ENCODE measurements around the gene DOK3. TPM values are rescaled to one million over a fixed set of nuclear protein-coding genes. Genes with fewer than 3 reads are reported as not detected.

DOK3 gene
- total RNA-seq, 1 donor from 2014 or later, result 3.0 TPM

GRCh38 chr5:177465044-177465443 lies 44.6 kb downstream of the DOK3 start:
- DNase-seq, result no peak

- no peak for DNase-seq
Observed at GRCh38 chr5:177462021-177462670, 47.5 kb downstream of the DOK3 start.

GRCh38 chr5:177459819-177460628 lies 49.6 kb downstream of the DOK3 start:
- no peak for DNase-seq

- no peak for DNase-seq
Observed at GRCh38 chr5:177459357-177459756, 50.3 kb downstream of the DOK3 start.

- peak; percentile 56 for DNase-seq
Observed at GRCh38 chr5:177458912-177459350, 50.7 kb downstream of the DOK3 start.

GRCh38 chr5:177457852-177458681 lies 51.6 kb downstream of the DOK3 start:
- DNase-seq, result no peak

- peak; percentile 89 for DNase-seq
Observed at GRCh38 chr5:177456976-177457851, 52.4 kb downstream of the DOK3 start.

GRCh38 chr5:177456591-177456964 lies 53.0 kb downstream of the DOK3 start:
- DNase-seq, result no peak

GRCh38 chr5:177455661-177456590 lies 53.7 kb downstream of the DOK3 start:
- peak; percentile 73 for DNase-seq

- peak; percentile 62 for DNase-seq
Observed at GRCh38 chr5:177455036-177455660, 54.5 kb downstream of the DOK3 start.

GRCh38 chr5:177454397-177455035 lies 55.1 kb downstream of the DOK3 start:
- peak; percentile 79 for DNase-seq

GRCh38 chr5:177453852-177454396 lies 55.7 kb downstream of the DOK3 start:
- no peak for DNase-seq

- no peak for DNase-seq
Observed at GRCh38 chr5:177452688-177453638, 56.7 kb downstream of the DOK3 start.

Other genes starting within 250 kb of the DOK3 start
- 16.1 TPM for gene RAB24, start 206.1 kb downstream of the DOK3 start, total RNA-seq
- gene PRELID1, start 206.0 kb downstream of the DOK3 start, total RNA-seq, result 34.6 TPM
- 4.4 TPM for gene MXD3, start 197.9 kb downstream of the DOK3 start, total RNA-seq
- 73.5 TPM for gene LMAN2, start 158.2 kb downstream of the DOK3 start, total RNA-seq
- gene RGS14, start 151.9 kb downstream of the DOK3 start, total RNA-seq, result 4.4 TPM
- not detected for gene SLC34A1, start 125.4 kb downstream of the DOK3 start, total RNA-seq
- not detected for gene PFN3, start 109.2 kb downstream of the DOK3 start, total RNA-seq
- gene F12, start 100.3 kb downstream of the DOK3 start, total RNA-seq, result 3.9 TPM
- 14.0 TPM for gene GRK6, start 83.2 kb downstream of the DOK3 start, total RNA-seq
- 11.7 TPM for gene PRR7, start 63.0 kb downstream of the DOK3 start, total RNA-seq
- 170 TPM for gene DBN1, start 36.2 kb downstream of the DOK3 start, total RNA-seq
- gene PDLIM7, start 12.2 kb downstream of the DOK3 start, total RNA-seq, result 7.8 TPM
- 63.5 TPM for gene DDX41, start 7.1 kb upstream of the DOK3 start, total RNA-seq
- gene FAM193B, start 44.7 kb upstream of the DOK3 start, total RNA-seq, result 32.1 TPM
- gene TMED9, start 82.4 kb upstream of the DOK3 start, total RNA-seq, result 24.6 TPM
- 15.8 TPM for gene B4GALT7, start 90.3 kb upstream of the DOK3 start, total RNA-seq

Measured in occipital lobe (tissue), 2 donors.